HepG2 (cell line): Measurements from ENCODE around the gene IL1B. TPM values are rescaled to one million over a fixed set of nuclear protein-coding genes. Genes with fewer than 3 reads are reported as not detected.

Experiments used
- AGO2 ChIP-seq: fragments of 200-400 bp; formaldehyde crosslinking; optimal IDR thresholded peaks from 2 replicates; pipeline ENCODE3; 2017; ENCODE audit warnings: mild to moderate bottlenecking, low read depth, low read length, moderate library complexity
- CBX1 ChIP-seq: IDR thresholded peaks from one replicate; pipeline ENCODE4 v1.6.1; 2016; ENCODE audit warnings: antibody characterized with exemption, low read depth
- GABPB1 ChIP-seq: IDR thresholded peaks from 2 replicates; pipeline ENCODE4 v1.6.1; 2016; ENCODE audit warnings: mild to moderate bottlenecking, missing genetic modification reagents, moderate library complexity, missing compliant biosample characterization
- MATR3 ChIP-seq: sonication (generic); formaldehyde crosslinking; IDR thresholded peaks from 2 replicates; pipeline ENCODE4 v1.4.0; 2020; ENCODE audit warnings: missing genetic modification reagents
- MEF2D ChIP-seq: sonication (generic); formaldehyde crosslinking; IDR thresholded peaks from 2 replicates; pipeline ENCODE4 v1.5.1; 2020; ENCODE audit warnings: mild to moderate bottlenecking, missing genetic modification reagents
- MEIS1 ChIP-seq: sonication (generic); formaldehyde crosslinking; IDR thresholded peaks from 2 replicates; pipeline ENCODE4 v1.9.0; 2021; ENCODE audit warnings: mild to moderate bottlenecking, missing genetic modification reagents, moderate library complexity, borderline replicate concordance
- MEIS2 ChIP-seq: sonication (generic); formaldehyde crosslinking; IDR thresholded peaks from 2 replicates; pipeline ENCODE4 v1.9.0; 2021; ENCODE audit warnings: mild to moderate bottlenecking, missing genetic modification reagents
- PATZ1 ChIP-seq: sonication (generic); formaldehyde crosslinking; IDR thresholded peaks from 2 replicates; pipeline ENCODE4 v1.4.0; 2020; ENCODE audit warnings: missing genetic modification reagents
- POGZ ChIP-seq: sonication (generic); formaldehyde crosslinking; IDR thresholded peaks from 2 replicates; pipeline ENCODE4 v1.4.0; 2020; ENCODE audit warnings: mild to moderate bottlenecking, missing genetic modification reagents
- RXRB ChIP-seq: IDR thresholded peaks from 2 replicates; pipeline ENCODE4 v1.6.1; 2016; ENCODE audit warnings: borderline replicate concordance, missing genetic modification reagents, missing compliant biosample characterization
- SP5 ChIP-seq: IDR thresholded peaks from 2 replicates; pipeline ENCODE4 v1.6.1; 2016; ENCODE audit warnings: low read depth, borderline replicate concordance
- SRSF9 ChIP-seq: fragments of 200-400 bp; formaldehyde crosslinking; IDR thresholded peaks from 2 replicates; pipeline ENCODE4 v1.6.1; 2018; ENCODE audit warnings: borderline replicate concordance, mild to moderate bottlenecking, low read depth, low read length; ENCODE audit not compliant: insufficient read depth, poor library complexity, severe bottlenecking
- TARDBP ChIP-seq: sonication (generic); formaldehyde crosslinking; IDR thresholded peaks from 2 replicates; pipeline ENCODE4 v1.8.0; 2022; ENCODE audit warnings: mild to moderate bottlenecking, missing genetic modification reagents
- UBTF ChIP-seq: sonication (generic); formaldehyde crosslinking; IDR thresholded peaks from 2 replicates; pipeline ENCODE4 v1.4.0; 2020; ENCODE audit warnings: mild to moderate bottlenecking, missing genetic modification reagents
- ZFP90 ChIP-seq: sonication (generic); formaldehyde crosslinking; IDR thresholded peaks from 2 replicates; pipeline ENCODE4 v1.8.0; 2022; ENCODE audit warnings: missing genetic modification reagents, mild to moderate bottlenecking, inconsistent platforms, borderline replicate concordance
- ZKSCAN1 ChIP-seq: fragments of 150-350 bp; IDR thresholded peaks from 2 replicates; pipeline ENCODE4 v1.6.1; 2014; ENCODE audit warnings: low read length
- ZNF160 ChIP-seq: sonication (generic); formaldehyde crosslinking; IDR thresholded peaks from 2 replicates; pipeline ENCODE4 v1.8.0; 2022; ENCODE audit warnings: mild to moderate bottlenecking, inconsistent platforms, missing genetic modification reagents
- ZNF260 ChIP-seq: sonication (generic); formaldehyde crosslinking; IDR thresholded peaks from 2 replicates; pipeline ENCODE4 v1.4.0; 2020; ENCODE audit warnings: missing genetic modification reagents, low read depth, mild to moderate bottlenecking, borderline replicate concordance
- ZNF639 ChIP-seq: conservative IDR thresholded peaks from 2 replicates; pipeline ENCODE4 v1.6.1; 2018; ENCODE audit warnings: missing genetic modification reagents
- ZSCAN31 ChIP-seq: sonication (generic); formaldehyde crosslinking; IDR thresholded peaks from 2 replicates; pipeline ENCODE4 v1.5.0; 2020; ENCODE audit warnings: low read depth, mild to moderate bottlenecking, missing genetic modification reagents
- polyA plus RNA-seq, 8 experiments: library from polyadenylated mRNA; depleted of rRNA in 3 of 8; stranded (reverse) in 7 of 8; unstranded in 1 of 8; fragments of >200 nt; fragmentation: Illumina TruSeq in 4 of 8; extraction: Trizol in 4 of 8; gene quantifications; 2 replicates each; pipeline versions ENCODE4 v1.2.1 to v1.2.3, GENCODE V29; 2011 to 2016; ENCODE audit warnings: low read depth in 4 of 8, missing spikeins in 1 of 8, mixed read lengths in 1 of 8; ENCODE audit not compliant: insufficient read depth in 1 of 8
- total RNA-seq, 5 experiments: library from RNA; depleted of rRNA; stranded (reverse); fragments of >200 nt; fragmentation: Illumina TruSeq; extraction: Trizol; gene quantifications; 2 replicates each; pipeline ENCODE4 v1.2.3, GENCODE V29; 2016; ENCODE audit warnings: low read depth in 1 of 5
- TF ChIP-seq, protein P1 (sequence below): sonication (generic); formaldehyde crosslinking; IDR thresholded peaks from 2 replicates; pipeline ENCODE4 v1.4.0; 2020; ENCODE audit warnings: missing genetic modification reagents, mild to moderate bottlenecking, borderline replicate concordance
- TF ChIP-seq, protein P2 (sequence below): sonication (generic); formaldehyde crosslinking; IDR thresholded peaks from 2 replicates; pipeline ENCODE4 v1.5.1; 2020; ENCODE audit warnings: mild to moderate bottlenecking, missing genetic modification reagents, borderline replicate concordance

IL1B gene
- total and polyA plus RNA-seq, 2 of the 13 experiments (the other 11 are each of a cell fraction or from before 2014, with no cell fraction given), result 0.18 TPM; not detected in 1

GRCh38 chr2:112834396-112835037 is 2.1 kb downstream of the IL1B start (continued):
- no peak for TF ChIP-seq ZNF639 (CRISPR knock-in tag)
- no peak for TF ChIP-seq MEIS2
- no peak for TF ChIP-seq UBTF (CRISPR knock-in tag)
- TF ChIP-seq AGO2, result no peak
- peak; percentile 84; the same call in 1 of the 2 replicates for TF ChIP-seq SP5 (CRISPR knock-in tag)
- no peak for TF ChIP-seq ZKSCAN1
- no peak for TF ChIP-seq PATZ1 (CRISPR knock-in tag)
- TF ChIP-seq GABPB1 (CRISPR knock-in tag), result no peak
- peak; percentile 60; the same call in 1 of the 2 replicates for TF ChIP-seq RXRB (CRISPR knock-in tag)
- TF ChIP-seq MEIS1 (CRISPR knock-in tag), result no peak
- TF ChIP-seq TARDBP, result 0 out of 2 replicates have a peak, but pooled peaks have one; percentile 33
- TF ChIP-seq, protein P1, sequence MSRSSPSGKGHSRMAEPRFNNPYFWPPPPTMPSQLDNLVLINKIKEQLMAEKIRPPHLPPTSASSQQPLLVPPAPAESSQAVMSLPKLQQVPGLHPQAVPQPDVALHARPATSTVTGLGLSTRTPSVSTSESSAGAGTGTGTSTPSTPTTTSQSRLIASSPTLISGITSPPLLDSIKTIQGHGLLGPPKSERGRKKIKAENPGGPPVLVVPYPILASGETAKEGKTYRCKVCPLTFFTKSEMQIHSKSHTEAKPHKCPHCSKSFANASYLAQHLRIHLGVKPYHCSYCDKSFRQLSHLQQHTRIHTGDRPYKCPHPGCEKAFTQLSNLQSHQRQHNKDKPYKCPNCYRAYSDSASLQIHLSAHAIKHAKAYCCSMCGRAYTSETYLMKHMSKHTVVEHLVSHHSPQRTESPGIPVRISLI (CRISPR knock-in tag), result no peak
- TF ChIP-seq POGZ (CRISPR knock-in tag), result peak; percentile 38; the same call in 1 of the 2 replicates
- no peak for TF ChIP-seq MEF2D (CRISPR knock-in tag)
- TF ChIP-seq ZNF160 (CRISPR knock-in tag), result no peak
- peak; percentile 23; the same call in 1 of the 2 replicates for TF ChIP-seq ZFP90 (CRISPR knock-in tag)
- no peak for TF ChIP-seq CBX1
- no peak for TF ChIP-seq SRSF9
- no peak for TF ChIP-seq MATR3 (CRISPR knock-in tag)
- TF ChIP-seq ZSCAN31 (CRISPR knock-in tag), result no peak
- TF ChIP-seq ZNF260 (CRISPR knock-in tag), result no peak
- TF ChIP-seq, protein P2, sequence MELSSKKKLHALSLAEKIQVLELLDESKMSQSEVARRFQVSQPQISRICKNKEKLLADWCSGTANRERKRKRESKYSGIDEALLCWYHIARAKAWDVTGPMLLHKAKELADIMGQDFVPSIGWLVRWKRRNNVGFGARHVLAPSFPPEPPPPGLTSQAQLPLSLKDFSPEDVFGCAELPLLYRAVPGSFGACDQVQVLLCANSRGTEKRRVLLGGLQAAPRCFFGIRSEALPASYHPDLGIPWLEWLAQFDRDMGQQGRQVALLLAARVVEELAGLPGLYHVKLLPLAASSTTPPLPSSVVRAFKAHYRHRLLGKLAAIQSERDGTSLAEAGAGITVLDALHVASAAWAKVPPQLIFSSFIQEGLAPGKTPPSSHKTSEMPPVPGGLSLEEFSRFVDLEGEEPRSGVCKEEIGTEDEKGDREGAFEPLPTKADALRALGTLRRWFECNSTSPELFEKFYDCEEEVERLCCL (CRISPR knock-in tag), result no peak
